ENCODE data around the gene TOP3B. TPM values are rescaled to one million over a fixed set of nuclear protein-coding genes. Genes with fewer than 3 reads are reported as not detected.
A peak's percentile ranks its signal among the peaks of the same experiment; 100 is the strongest.
"Not testable (repeated sequence)": the region's sequence is repeated elsewhere in the genome, so short reads cannot be mapped to it uniquely, and the experiment has no call there.

TOP3B gene
- total RNA-seq, 4 donors from 2014 or later = 4.6 to 36.6 (median 23.4) TPM

DNA sequence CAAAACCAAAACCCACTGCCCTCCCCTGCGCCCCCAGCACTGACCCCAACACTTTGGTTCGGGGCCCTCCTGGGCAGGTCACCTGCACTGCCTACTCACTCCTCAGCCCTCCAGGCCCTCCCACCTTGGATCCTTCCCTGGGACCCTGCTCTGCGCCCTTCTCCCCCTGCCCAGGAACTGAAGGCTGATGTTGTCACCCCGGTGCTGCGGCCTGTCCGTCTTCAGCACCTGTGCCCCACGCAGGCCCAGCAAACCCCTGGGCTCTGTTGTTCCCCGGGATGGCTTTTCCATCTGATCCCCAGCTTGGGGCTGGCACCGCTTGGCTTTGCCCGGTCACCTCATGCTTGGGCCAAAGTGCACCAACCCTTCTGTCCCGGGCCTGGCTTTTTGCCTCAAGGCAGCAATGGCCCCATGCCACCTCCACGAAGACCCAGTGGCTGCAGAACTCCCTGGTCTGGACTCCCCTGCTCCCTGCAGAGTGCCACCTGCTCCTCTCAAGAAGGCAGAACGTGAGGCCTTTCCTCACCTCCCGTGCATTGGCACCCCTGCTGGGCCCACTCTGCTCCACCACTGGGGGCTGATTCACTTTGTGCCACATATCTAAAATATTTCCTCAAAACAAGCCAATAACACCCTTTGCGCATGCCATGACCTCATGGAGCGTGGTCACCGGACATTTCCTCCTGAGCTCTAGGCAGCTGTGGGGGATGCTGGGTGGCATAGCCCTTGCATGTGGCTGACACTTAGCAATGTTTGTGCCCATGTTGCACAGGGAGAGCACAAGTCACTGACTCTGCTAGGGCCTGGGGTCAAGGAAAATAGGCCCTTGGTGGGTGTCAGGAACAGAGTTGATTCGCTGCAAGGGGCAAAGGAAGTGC, 38.8 kb downstream of the TOP3B start:
- peaks cover 18 to 55% (median 21%) of the 10 kb centered on the region in 3 donors for H3K36me3 ChIP-seq
- intact Hi-C loops (cut with DNase I) = no loop called here
- H3K27ac ChIP-seq = peak overlapping the region; percentile 77 to 96 (median 94)
- H3K4me3 ChIP-seq = no peak overlapping the region
- no peaks in the 10 kb centered on the region for H3K27me3 ChIP-seq
- DNase-seq = no peak
- TF ChIP-seq POLR2A (IDR thresholded peaks at IDR 0.05) (no peak), CTCF (IDR thresholded peaks at IDR 0.05) (no peak)
- 94 to 100% methylated on average over 8 to 18 of the region's 18 CpGs for WGBS, 2 donors
- no peaks in the 10 kb centered on the region for H3K9me3 ChIP-seq
- peaks cover 53 to 100% (median 89%) of the 10 kb centered on the region in 3 donors for H3K4me1 ChIP-seq

DNA sequence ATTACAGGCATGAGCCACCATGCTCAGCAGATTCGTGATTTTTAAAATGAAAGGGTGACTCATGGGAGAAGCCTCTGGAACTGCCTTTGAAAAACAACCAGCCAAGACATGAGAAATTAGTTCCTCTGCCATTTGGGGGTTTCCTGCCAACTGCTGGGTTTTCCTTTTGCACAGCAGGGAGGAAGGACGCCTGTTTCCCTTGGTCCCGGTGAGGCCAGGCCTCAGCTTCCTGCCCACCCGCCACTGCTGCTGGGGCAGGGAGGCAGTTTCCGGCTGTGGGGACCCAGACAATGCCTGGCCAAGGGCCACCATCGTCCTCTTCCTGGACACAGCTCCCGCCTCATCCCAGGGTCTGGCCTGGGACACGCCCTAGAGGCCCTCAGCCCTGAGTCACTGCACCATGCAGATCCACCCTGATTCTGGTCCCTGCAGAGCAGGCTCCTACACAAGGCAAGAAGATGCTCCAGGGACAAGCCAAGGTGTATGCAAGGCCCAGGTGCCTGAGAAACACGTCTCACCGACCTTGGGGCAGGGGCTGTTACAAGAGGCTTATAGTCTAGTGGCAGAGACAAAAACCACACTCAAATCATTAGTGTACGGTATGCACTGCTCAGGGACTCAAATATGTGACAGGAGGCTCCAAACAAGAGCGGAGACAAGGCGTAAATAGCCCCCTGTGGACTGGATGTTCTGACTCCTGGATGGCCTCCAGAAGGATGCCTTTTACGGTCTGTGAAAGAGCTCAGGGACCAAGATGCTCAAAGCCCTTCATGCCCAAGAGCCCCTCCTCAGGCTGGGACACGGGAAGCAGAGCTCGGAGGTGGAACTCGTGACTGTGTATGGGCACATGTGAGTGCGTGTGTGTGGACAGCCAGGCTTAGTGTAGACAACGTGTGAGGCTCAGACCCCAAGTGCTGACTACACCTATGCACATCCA, 39.9 kb downstream of the TOP3B start:
- 35 to 55% methylated on average over 10 to 12 of the region's 19 CpGs for WGBS, 2 donors
- intact Hi-C loops (cut with DNase I) = no loop called here

DNA sequence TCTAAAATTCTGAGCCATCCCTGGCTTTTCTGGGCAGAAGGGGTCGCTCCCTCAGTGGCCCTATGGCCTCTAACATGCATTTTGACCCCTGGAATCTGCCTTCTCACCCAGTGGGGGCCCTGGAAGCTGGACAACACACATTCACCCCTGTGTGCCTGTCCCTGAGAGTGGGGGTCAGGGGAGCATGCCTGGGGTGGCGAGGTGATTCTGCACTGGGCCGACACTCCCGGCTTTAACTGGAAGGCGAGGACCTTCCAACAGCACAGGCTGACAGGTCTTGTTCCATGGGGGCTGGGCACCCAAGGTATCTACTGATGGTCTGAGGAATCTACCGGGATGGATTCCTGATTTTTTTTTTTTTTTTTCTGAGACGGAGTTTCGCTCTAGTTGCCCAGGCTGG, 40.7 kb downstream of the TOP3B start:
- Histone ChIP-seq H3K9me3 (no peaks in the 10 kb centered on the region), H3K36me3 (peaks cover 18 to 55% (median 21%) of the 10 kb centered on the region in 3 donors), H3K27ac (peak overlapping the region; percentile 77 to 96 (median 94)), H3K4me1 (peaks cover 51 to 100% (median 87%) of the 10 kb centered on the region in 3 donors), H3K4me3 (no peak overlapping the region), H3K27me3 (no peaks in the 10 kb centered on the region)
- no peak for DNase-seq
- WGBS, 2 donors = 53 to 63% methylated on average over 5 to 6 of the region's 8 CpGs
- intact Hi-C loops (cut with DNase I) = no loop called here
- TF ChIP-seq POLR2A (IDR thresholded peaks at IDR 0.05) (no peak), CTCF (IDR thresholded peaks at IDR 0.05) (no peak)

More for the DNA sequence above, 39.9 kb downstream of the TOP3B start:
- DNase-seq = no peak
- H3K9me3 ChIP-seq = no peaks in the 10 kb centered on the region
- H3K27me3 ChIP-seq = no peaks in the 10 kb centered on the region
- H3K4me3 ChIP-seq = peak overlapping the region in 1 of 4 donors; percentile 42
- TF ChIP-seq CTCF (IDR thresholded peaks at IDR 0.05) (peak in 2 of 6 experiments; percentile 3 to 10), POLR2A (IDR thresholded peaks at IDR 0.05) (no peak)
- peak overlapping the region; percentile 77 to 96 (median 94) for H3K27ac ChIP-seq
- H3K36me3 ChIP-seq = peaks cover 18 to 55% (median 21%) of the 10 kb centered on the region in 3 donors
- peaks cover 51 to 100% (median 87%) of the 10 kb centered on the region in 3 donors for H3K4me1 ChIP-seq

DNA sequence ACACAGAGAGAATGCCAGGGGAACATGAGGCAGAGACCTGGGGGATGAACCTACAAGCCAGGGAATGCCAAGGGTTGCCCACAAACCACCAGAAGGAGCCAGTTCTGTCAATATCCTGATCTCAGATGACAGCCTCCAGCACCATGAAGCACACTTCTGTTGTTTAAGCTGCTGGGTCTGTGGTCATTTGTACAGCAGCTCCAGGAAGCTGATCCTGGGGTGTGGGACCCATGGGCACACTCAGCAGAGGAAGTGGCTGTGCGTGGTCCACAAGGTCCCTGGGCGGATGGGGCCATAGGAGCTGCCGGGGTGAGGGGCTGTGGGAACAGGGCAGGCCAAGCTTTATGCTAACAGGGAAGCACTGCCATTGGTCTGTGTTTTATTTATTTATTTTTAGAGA, 42.1 kb downstream of the TOP3B start:
- Histone ChIP-seq H3K27ac (peak overlapping the region; percentile 92 to 96 (median 96)), H3K9me3 (no peaks in the 10 kb centered on the region), H3K27me3 (no peaks in the 10 kb centered on the region), H3K36me3 (peaks cover 13 to 58% (median 14%) of the 10 kb centered on the region in 3 donors), H3K4me1 (peaks cover 56 to 100% (median 84%) of the 10 kb centered on the region in 3 donors), H3K4me3 (no peak overlapping the region)
- WGBS, 2 donors = 53 to 90% methylated on average over 2 to 3 of the region's 3 CpGs
- intact Hi-C loops (cut with DNase I) = no loop called here
- DNase-seq = no peak
- TF ChIP-seq POLR2A (IDR thresholded peaks at IDR 0.05) (no peak), CTCF (IDR thresholded peaks at IDR 0.05) (no peak)

DNA sequence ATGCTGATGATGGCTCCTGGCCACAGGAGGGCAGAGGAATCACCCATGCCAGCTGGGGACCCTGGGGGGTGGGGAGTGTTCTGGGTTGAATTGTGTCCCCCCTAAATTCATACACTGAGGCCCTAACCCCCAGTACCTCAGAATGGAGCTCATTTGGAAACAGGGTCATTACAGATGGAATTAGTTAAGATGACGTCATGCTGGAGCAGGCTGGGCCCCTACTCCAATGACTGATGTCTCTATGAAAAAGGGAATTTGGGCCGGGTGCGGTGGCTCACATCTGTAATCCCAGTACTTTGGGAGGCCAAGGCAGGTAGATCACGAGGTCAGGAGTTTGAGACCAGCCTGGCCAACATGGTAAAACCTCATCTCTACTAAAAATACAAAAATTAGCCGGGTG, 42.7 kb downstream of the TOP3B start:
- DNase-seq, H3K4me3 ChIP-seq, H3K9me3 ChIP-seq, H3K27me3 ChIP-seq: not testable (repeated sequence)
- Histone ChIP-seq H3K36me3 (peaks cover 8 to 58% (median 13%) of the 10 kb centered on the region in 3 donors), H3K27ac (peak overlapping the region; percentile 92 to 96 (median 96)), H3K4me1 (peaks cover 56 to 97% (median 82%) of the 10 kb centered on the region in 3 donors)
- intact Hi-C loops (cut with DNase I) = loop anchor here (2.0 to 5.0 kb wide), 2 partner anchors 13 to 228 kb away; partner anchors contain the start of gene PPM1F
- WGBS, 2 donors = 78 to 82% methylated on average over 3 to 5 of the region's 5 CpGs
